Muscle of arm (tissue), 12 donors: ENCODE results near the gene NFS1. TPM values are rescaled to one million over a fixed set of nuclear protein-coding genes. Genes with fewer than 3 reads are reported as not detected.
"Not testable (repeated sequence)": the region's sequence is repeated elsewhere in the genome, so short reads cannot be mapped to it uniquely, and the experiment has no call there.

Source experiments
- DNase-seq: peaks from one replicate; pipeline ENCODE4 v3.0.0-alpha.2; 2013
- polyA plus RNA-seq, 12 donors: library from polyadenylated mRNA; unstranded; fragments of 120-200 nt; gene quantifications; one replicate each; pipeline ENCODE4 v1.2.1, GENCODE V29; 2013; ENCODE audit not compliant: insufficient read length in 12 of 12

Gene NFS1
- polyA plus RNA-seq, 12 donors: 12.4 to 26.1 (median 14.0) TPM; not detected in 1

- DNase-seq: no peak
Observed at GRCh38 chr20:35730583-35731468, 31.7 kb upstream of the NFS1 start.

GRCh38 chr20:35729836-35730582 is 30.9 kb upstream of the NFS1 start:
- DNase-seq: no peak

- DNase-seq: no peak
Observed at GRCh38 chr20:35729283-35729807, 30.2 kb upstream of the NFS1 start.

GRCh38 chr20:35726842-35727711 is 27.9 kb upstream of the NFS1 start:
- DNase-seq: no peak

- no peak for DNase-seq
Observed at GRCh38 chr20:35724321-35725230, 25.4 kb upstream of the NFS1 start.

GRCh38 chr20:35723652-35724320 is 24.6 kb upstream of the NFS1 start:
- not testable (repeated sequence) for DNase-seq

GRCh38 chr20:35723275-35723639 is 24.1 kb upstream of the NFS1 start:
- DNase-seq: not testable (repeated sequence)

- no peak for DNase-seq
Observed at GRCh38 chr20:35721621-35722020, 22.5 kb upstream of the NFS1 start.

GRCh38 chr20:35721219-35721618 is 22.1 kb upstream of the NFS1 start:
- DNase-seq: no peak

GRCh38 chr20:35720165-35721123 is 21.3 kb upstream of the NFS1 start:
- DNase-seq: no peak

- no peak for DNase-seq
Observed at GRCh38 chr20:35719717-35720116, 20.6 kb upstream of the NFS1 start.

- no peak for DNase-seq
Observed at GRCh38 chr20:35718972-35719635, 20.0 kb upstream of the NFS1 start.

GRCh38 chr20:35718321-35718720 is 19.2 kb upstream of the NFS1 start:
- DNase-seq: not testable (repeated sequence)

GRCh38 chr20:35716330-35716729 is 17.2 kb upstream of the NFS1 start:
- DNase-seq: no peak

GRCh38 chr20:35715652-35716051 is 16.5 kb upstream of the NFS1 start:
- DNase-seq: no peak

- no peak for DNase-seq
Observed at GRCh38 chr20:35714127-35714526, 15.0 kb upstream of the NFS1 start.

GRCh38 chr20:35713120-35713519 is 14.0 kb upstream of the NFS1 start:
- not testable (repeated sequence) for DNase-seq

- DNase-seq: no peak
Observed at GRCh38 chr20:35711588-35712209, 12.5 kb upstream of the NFS1 start.
